ENCODE measurements around the gene VSIR. TPM values are rescaled to one million over a fixed set of nuclear protein-coding genes. Genes with fewer than 3 reads are reported as not detected.

Gene VSIR
- total and polyA plus RNA-seq, 2 donors, result 25.2 to 51.8 TPM

GRCh38 chr10:71722849-71723248, 50.5 kb downstream of the VSIR start:
- H3K4me3 ChIP-seq (ENCODE audit: low read length in 2 of 2), result no peak overlapping the region

GRCh38 chr10:71721313-71721712, 52.0 kb downstream of the VSIR start:
- peaks cover 0 to 5% of the 10 kb centered on the region in 2 donors for H3K36me3 ChIP-seq (ENCODE audit: control insufficient read depth in 2 of 2, insufficient read depth in 2 of 2, low read length in 1 of 2)
- H3K4me1 ChIP-seq (ENCODE audit: control insufficient read depth in 2 of 2, insufficient read depth in 2 of 2, low read length in 2 of 2), result peaks cover 2 to 42% of the 10 kb centered on the region in 2 donors
- no peak overlapping the region for H3K4me3 ChIP-seq (ENCODE audit: low read length in 2 of 2)
- H3K9me3 ChIP-seq (ENCODE audit: control insufficient read depth in 2 of 2, insufficient read depth in 1 of 2, low read length in 1 of 2), result peaks cover 0 to 9% of the 10 kb centered on the region in 2 donors
- no peak overlapping the region for H3K27ac ChIP-seq (ENCODE audit: low read depth in 1 of 2, low read length in 1 of 2)
- H3K27me3 ChIP-seq (ENCODE audit: control insufficient read depth in 2 of 2, insufficient read depth in 1 of 2, low read length in 1 of 2), result no peaks in the 10 kb centered on the region
- 98% methylated on average over 6 of the region's 6 CpGs for WGBS
- no peak for DNase-seq (ENCODE audit: low read depth in 6 of 9, low spot score in 9 of 9)

More at GRCh38 chr10:71722849-71723248, 50.5 kb downstream of the VSIR start:
- Histone ChIP-seq H3K36me3 (ENCODE audit: control insufficient read depth in 2 of 2, insufficient read depth in 2 of 2, low read length in 1 of 2) (no peaks in the 10 kb centered on the region), H3K9me3 (ENCODE audit: control insufficient read depth in 2 of 2, insufficient read depth in 1 of 2, low read length in 1 of 2) (peaks cover 0 to 9% of the 10 kb centered on the region in 2 donors), H3K27me3 (ENCODE audit: control insufficient read depth in 2 of 2, insufficient read depth in 1 of 2, low read length in 1 of 2) (no peaks in the 10 kb centered on the region), H3K4me1 (ENCODE audit: control insufficient read depth in 2 of 2, insufficient read depth in 2 of 2, low read length in 2 of 2) (peaks cover 16 to 51% of the 10 kb centered on the region in 2 donors), H3K27ac (ENCODE audit: low read depth in 1 of 2, low read length in 1 of 2) (no peak overlapping the region)
- no peak for DNase-seq (ENCODE audit: low read depth in 6 of 9, low spot score in 9 of 9)
- 100% methylated on average over 1 of the region's 1 CpG for WGBS

GRCh38 chr10:71720288-71720687, 53.0 kb downstream of the VSIR start:
- Histone ChIP-seq H3K4me3 (ENCODE audit: low read length in 2 of 2) (no peak overlapping the region), H3K27ac (ENCODE audit: low read depth in 1 of 2, low read length in 1 of 2) (no peak overlapping the region), H3K27me3 (ENCODE audit: control insufficient read depth in 2 of 2, insufficient read depth in 1 of 2, low read length in 1 of 2) (no peaks in the 10 kb centered on the region), H3K36me3 (ENCODE audit: control insufficient read depth in 2 of 2, insufficient read depth in 2 of 2, low read length in 1 of 2) (peaks cover 3 to 10% of the 10 kb centered on the region in 2 donors), H3K9me3 (ENCODE audit: control insufficient read depth in 2 of 2, insufficient read depth in 1 of 2, low read length in 1 of 2) (peaks cover 0 to 9% of the 10 kb centered on the region in 2 donors), H3K4me1 (ENCODE audit: control insufficient read depth in 2 of 2, insufficient read depth in 2 of 2, low read length in 2 of 2) (peaks cover 0 to 42% of the 10 kb centered on the region in 2 donors)
- 98% methylated on average over 4 of the region's 4 CpGs for WGBS
- DNase-seq (ENCODE audit: low read depth in 6 of 9, low spot score in 9 of 9), result no peak

DNA sequence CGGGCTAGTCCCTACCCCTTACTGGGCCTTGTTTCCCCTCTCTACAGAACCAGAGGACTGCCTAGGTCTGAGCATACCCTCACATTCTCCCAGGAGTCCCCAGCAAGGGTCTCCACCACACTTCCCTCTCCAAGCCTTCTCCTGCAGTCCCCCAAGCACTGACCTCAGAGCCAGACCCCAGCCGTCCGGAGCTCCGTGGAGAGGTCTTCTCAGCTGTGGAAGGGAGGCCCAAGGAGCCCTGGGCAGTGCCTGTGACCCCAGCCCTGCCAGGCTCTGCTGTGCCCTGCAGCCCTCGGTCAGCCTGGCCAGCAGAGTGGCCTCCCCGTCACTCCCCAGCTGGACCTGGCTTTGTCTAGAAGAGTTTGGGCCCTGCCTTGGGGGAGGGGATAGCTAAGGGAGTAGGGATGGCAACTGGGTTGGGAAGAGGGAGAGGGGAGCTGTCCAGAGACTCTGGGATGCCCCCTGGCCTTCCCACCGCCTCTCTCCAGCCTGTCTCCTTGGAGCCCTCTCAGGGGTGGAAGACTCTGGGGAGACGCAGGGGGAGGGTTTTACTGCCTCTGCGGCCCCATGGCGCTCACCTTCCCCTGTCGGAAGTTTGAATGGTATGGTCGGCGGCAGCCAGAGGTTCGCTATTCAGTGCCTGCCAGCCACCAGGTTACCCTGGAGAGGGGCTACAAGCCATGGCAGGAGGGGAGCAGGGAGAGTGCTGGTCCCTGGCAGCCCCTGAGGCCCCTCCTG, 53.7 kb downstream of the VSIR start, which contains the start of gene C10orf105:
TSS of gene C10orf105 (minus strand) at position 315 of the 738 bp plus-strand sequence. CDS start 3,441 bp downstream, outside the sequence.
- no peaks in the 10 kb centered on the region for H3K27me3 ChIP-seq (ENCODE audit: control insufficient read depth in 2 of 2, insufficient read depth in 1 of 2, low read length in 1 of 2)
- WGBS, result 96% methylated on average over 14 of the region's 14 CpGs
- H3K9me3 ChIP-seq (ENCODE audit: control insufficient read depth in 2 of 2, insufficient read depth in 1 of 2, low read length in 1 of 2), result peaks cover 0 to 9% of the 10 kb centered on the region in 2 donors
- no peak within 1 kb of the TSS for H3K27ac ChIP-seq (ENCODE audit: low read depth in 1 of 2, low read length in 1 of 2)
- no peak within 1 kb of the TSS for H3K4me3 ChIP-seq (ENCODE audit: low read length in 2 of 2)
- no peak for DNase-seq (ENCODE audit: low read depth in 6 of 9, low spot score in 9 of 9)
- peaks cover 6 to 45% of the 10 kb centered on the region in 2 donors for H3K4me1 ChIP-seq (ENCODE audit: control insufficient read depth in 2 of 2, insufficient read depth in 2 of 2, low read length in 2 of 2)
- peaks cover 3 to 12% of the 10 kb centered on the region in 2 donors for H3K36me3 ChIP-seq (ENCODE audit: control insufficient read depth in 2 of 2, insufficient read depth in 2 of 2, low read length in 1 of 2)

- no peak overlapping the region for H3K27ac ChIP-seq (ENCODE audit: low read depth in 1 of 2, low read length in 1 of 2)
- H3K4me1 ChIP-seq (ENCODE audit: control insufficient read depth in 2 of 2, insufficient read depth in 2 of 2, low read length in 2 of 2), result peaks cover 12 to 51% of the 10 kb centered on the region in 2 donors
- no peak overlapping the region for H3K4me3 ChIP-seq (ENCODE audit: low read length in 2 of 2)
- H3K9me3 ChIP-seq (ENCODE audit: control insufficient read depth in 2 of 2, insufficient read depth in 1 of 2, low read length in 1 of 2), result peaks cover 0 to 9% of the 10 kb centered on the region in 2 donors
- H3K36me3 ChIP-seq (ENCODE audit: control insufficient read depth in 2 of 2, insufficient read depth in 2 of 2, low read length in 1 of 2), result peaks cover 3 to 12% of the 10 kb centered on the region in 2 donors
- H3K27me3 ChIP-seq (ENCODE audit: control insufficient read depth in 2 of 2, insufficient read depth in 1 of 2, low read length in 1 of 2), result no peaks in the 10 kb centered on the region
- DNase-seq (ENCODE audit: low read depth in 6 of 9, low spot score in 9 of 9), result no peak
- 96% methylated on average over 7 of the region's 7 CpGs for WGBS
Observed at GRCh38 chr10:71719042-71719441, 54.3 kb downstream of the VSIR start.

DNA sequence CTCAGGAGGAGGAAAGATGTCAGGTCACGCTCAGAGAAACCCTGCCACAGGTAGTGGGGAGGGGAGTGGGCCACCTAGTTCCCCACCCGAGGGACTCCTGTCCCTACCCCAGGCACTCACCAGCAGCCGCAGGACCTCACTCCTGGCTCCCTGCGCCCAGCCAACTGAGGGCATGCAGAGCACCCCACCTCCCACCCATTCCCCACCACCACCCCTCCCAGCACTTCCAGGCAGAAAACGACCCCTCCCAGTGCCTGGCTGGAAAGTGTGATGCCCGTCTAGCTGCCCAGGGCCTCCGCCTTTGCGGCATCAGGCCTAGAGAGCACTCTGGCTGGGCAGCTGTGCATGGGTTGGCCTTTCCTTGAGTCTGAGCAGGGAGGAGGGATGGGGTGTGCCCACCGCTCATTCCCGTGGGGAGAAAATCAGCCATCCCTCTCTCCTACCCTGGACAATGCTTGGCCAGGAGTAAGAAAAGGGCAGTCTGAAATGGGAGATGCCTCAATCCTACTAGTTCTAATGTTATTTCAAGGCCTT, 55.1 kb downstream of the VSIR start:
- Histone ChIP-seq H3K27me3 (ENCODE audit: control insufficient read depth in 2 of 2, insufficient read depth in 1 of 2, low read length in 1 of 2) (no peaks in the 10 kb centered on the region), H3K9me3 (ENCODE audit: control insufficient read depth in 2 of 2, insufficient read depth in 1 of 2, low read length in 1 of 2) (peaks cover 0 to 10% of the 10 kb centered on the region in 2 donors), H3K36me3 (ENCODE audit: control insufficient read depth in 2 of 2, insufficient read depth in 2 of 2, low read length in 1 of 2) (peaks cover 3 to 12% of the 10 kb centered on the region in 2 donors), H3K4me3 (ENCODE audit: low read length in 2 of 2) (no peak overlapping the region), H3K27ac (ENCODE audit: low read depth in 1 of 2, low read length in 1 of 2) (no peak overlapping the region), H3K4me1 (ENCODE audit: control insufficient read depth in 2 of 2, insufficient read depth in 2 of 2, low read length in 2 of 2) (peaks cover 20 to 51% of the 10 kb centered on the region in 2 donors)
- 96% methylated on average over 10 of the region's 10 CpGs for WGBS
- DNase-seq (ENCODE audit: low read depth in 6 of 9, low spot score in 9 of 9), result no peak

- Histone ChIP-seq H3K36me3 (ENCODE audit: control insufficient read depth in 2 of 2, insufficient read depth in 2 of 2, low read length in 1 of 2) (peaks cover 3 to 12% of the 10 kb centered on the region in 2 donors), H3K4me1 (ENCODE audit: control insufficient read depth in 2 of 2, insufficient read depth in 2 of 2, low read length in 2 of 2) (peaks cover 26 to 57% of the 10 kb centered on the region in 2 donors), H3K27me3 (ENCODE audit: control insufficient read depth in 2 of 2, insufficient read depth in 1 of 2, low read length in 1 of 2) (no peaks in the 10 kb centered on the region), H3K9me3 (ENCODE audit: control insufficient read depth in 2 of 2, insufficient read depth in 1 of 2, low read length in 1 of 2) (peaks cover 0 to 12% of the 10 kb centered on the region in 2 donors), H3K4me3 (ENCODE audit: low read length in 2 of 2) (no peak overlapping the region), H3K27ac (ENCODE audit: low read depth in 1 of 2, low read length in 1 of 2) (no peak overlapping the region)
- DNase-seq (ENCODE audit: low read depth in 6 of 9, low spot score in 9 of 9), result no peak
- WGBS, result 92% methylated on average over 2 of the region's 2 CpGs
Observed at GRCh38 chr10:71717551-71717951, 55.8 kb downstream of the VSIR start.

GRCh38 chr10:71717056-71717455, 56.3 kb downstream of the VSIR start:
- no peak overlapping the region for H3K4me3 ChIP-seq (ENCODE audit: low read length in 2 of 2)
- no peak overlapping the region for H3K27ac ChIP-seq (ENCODE audit: low read depth in 1 of 2, low read length in 1 of 2)
- H3K9me3 ChIP-seq (ENCODE audit: control insufficient read depth in 2 of 2, insufficient read depth in 1 of 2, low read length in 1 of 2), result peaks cover 0 to 12% of the 10 kb centered on the region in 2 donors
- no peaks in the 10 kb centered on the region for H3K27me3 ChIP-seq (ENCODE audit: control insufficient read depth in 2 of 2, insufficient read depth in 1 of 2, low read length in 1 of 2)
- H3K36me3 ChIP-seq (ENCODE audit: control insufficient read depth in 2 of 2, insufficient read depth in 2 of 2, low read length in 1 of 2), result peaks cover 3 to 12% of the 10 kb centered on the region in 2 donors
- H3K4me1 ChIP-seq (ENCODE audit: control insufficient read depth in 2 of 2, insufficient read depth in 2 of 2, low read length in 2 of 2), result peaks cover 30 to 62% of the 10 kb centered on the region in 2 donors
- WGBS, result 95% methylated on average over 4 of the region's 4 CpGs
- no peak for DNase-seq (ENCODE audit: low read depth in 6 of 9, low spot score in 9 of 9)

GRCh38 chr10:71716426-71716825, 56.9 kb downstream of the VSIR start:
- 97% methylated on average over 5 of the region's 5 CpGs for WGBS

More at GRCh38 chr10:71716426-71716825, 56.9 kb downstream of the VSIR start:
- H3K4me3 ChIP-seq (ENCODE audit: low read length in 2 of 2), result no peak overlapping the region
- no peak overlapping the region for H3K27ac ChIP-seq (ENCODE audit: low read depth in 1 of 2, low read length in 1 of 2)
- no peaks in the 10 kb centered on the region for H3K27me3 ChIP-seq (ENCODE audit: control insufficient read depth in 2 of 2, insufficient read depth in 1 of 2, low read length in 1 of 2)
- no peak for DNase-seq (ENCODE audit: low read depth in 6 of 9, low spot score in 9 of 9)
- peaks cover 30 to 67% of the 10 kb centered on the region in 2 donors for H3K4me1 ChIP-seq (ENCODE audit: control insufficient read depth in 2 of 2, insufficient read depth in 2 of 2, low read length in 2 of 2)
- peaks cover 0 to 12% of the 10 kb centered on the region in 2 donors for H3K9me3 ChIP-seq (ENCODE audit: control insufficient read depth in 2 of 2, insufficient read depth in 1 of 2, low read length in 1 of 2)
- H3K36me3 ChIP-seq (ENCODE audit: control insufficient read depth in 2 of 2, insufficient read depth in 2 of 2, low read length in 1 of 2), result peaks cover 3 to 12% of the 10 kb centered on the region in 2 donors
